ENCODE data around the gene RBM17. TPM values are rescaled to one million over a fixed set of nuclear protein-coding genes. Genes with fewer than 3 reads are reported as not detected.
A peak's percentile ranks its signal among the peaks of the same experiment; 100 is the strongest.

RBM17 gene
- total RNA-seq, 2 donors from 2014 or later: 54.5 to 57.0 TPM

DNA sequence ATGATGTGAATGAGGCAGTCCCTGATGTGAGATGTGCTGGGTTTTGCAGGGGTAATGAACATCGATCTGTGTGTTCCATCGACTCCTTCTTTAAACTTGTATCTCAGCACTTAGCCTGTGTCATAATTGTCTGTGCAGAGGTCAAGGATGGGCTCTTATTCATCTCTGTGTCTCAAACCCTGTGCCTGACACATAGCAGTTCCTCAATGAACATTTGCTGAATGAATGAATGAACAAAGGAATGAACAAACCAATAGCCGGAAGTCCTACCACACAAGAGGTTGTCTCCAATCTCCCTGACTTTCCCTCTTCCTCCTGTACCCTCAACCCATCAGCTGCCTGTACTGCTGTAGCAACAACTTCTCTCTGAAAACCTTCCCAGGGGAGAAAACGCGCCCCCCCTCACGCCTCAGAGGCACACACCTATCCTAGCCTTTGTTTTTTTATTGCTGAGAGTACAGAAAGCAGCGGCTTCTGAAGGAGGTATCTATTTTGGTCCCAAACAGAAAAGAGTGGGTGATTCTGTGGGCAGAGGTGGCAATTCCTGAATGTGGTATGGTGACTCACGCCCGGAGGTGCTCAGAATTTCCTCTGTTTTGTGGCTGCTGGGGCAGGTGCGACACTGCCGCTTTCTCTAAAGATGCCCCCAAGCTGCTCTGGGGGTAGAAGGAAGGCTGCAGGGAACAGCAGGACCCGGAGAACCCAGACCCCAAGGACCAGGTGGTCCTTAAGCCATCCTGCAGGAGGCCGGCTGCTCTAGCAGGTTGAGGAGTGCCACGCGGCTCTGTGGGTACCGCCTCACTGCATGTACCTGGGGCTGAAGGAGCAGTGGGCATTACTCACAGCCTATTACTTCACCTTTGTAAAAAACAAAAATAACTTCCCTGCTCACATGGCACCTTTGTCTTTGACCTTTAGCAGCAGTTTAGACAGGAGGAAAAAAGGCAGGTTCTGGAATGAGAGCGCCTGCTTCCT is 36.3 kb upstream of the RBM17 start:
- H3K27me3 ChIP-seq: no peaks in the 10 kb centered on the region
- H3K27ac ChIP-seq: no peak overlapping the region
- WGBS, 2 donors: 73 to 85% methylated on average over 15 to 17 of the region's 17 CpGs
- intact Hi-C loops (cut with DNase I): no loop called here
- ATAC-seq (no peak), DNase-seq (no peak)
- no peaks in the 10 kb centered on the region for H3K36me3 ChIP-seq (replicated peaks in 1 of 2; ENCODE audit: insufficient read depth in 1 of 2, low read depth in 2 of 2)
- no peaks in the 10 kb centered on the region for H3K9me3 ChIP-seq
- H3K4me3 ChIP-seq: no peak overlapping the region
- peaks cover 7% of the 10 kb centered on the region for H3K4me1 ChIP-seq
- TF ChIP-seq CTCF (IDR thresholded peaks at IDR 0.05): no peak
- no peak for TF ChIP-seq POLR2A (IDR thresholded peaks at IDR 0.05)

DNA sequence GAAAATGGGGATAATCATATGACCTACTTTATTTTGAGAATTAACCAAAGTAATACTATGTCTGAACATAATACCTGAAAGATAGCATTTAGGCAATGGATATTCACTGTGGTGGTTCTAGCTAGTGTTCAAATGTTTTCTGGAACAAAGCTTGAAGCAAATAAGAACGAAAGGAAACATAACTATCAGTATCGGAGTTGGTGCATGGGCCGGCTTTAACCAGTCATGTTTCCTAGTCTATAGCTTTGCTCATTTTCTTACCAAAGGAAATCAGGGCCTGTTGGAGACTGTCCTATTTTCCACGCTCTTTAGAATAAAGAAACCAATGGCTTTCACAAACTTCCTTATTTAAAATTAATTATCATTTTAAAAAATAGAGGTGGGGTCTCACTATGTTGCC is 35.5 kb upstream of the RBM17 start:
- Histone ChIP-seq H3K9me3 (no peaks in the 10 kb centered on the region), H3K27me3 (no peaks in the 10 kb centered on the region), H3K4me1 (peaks cover 7% of the 10 kb centered on the region), H3K36me3 (replicated peaks in 1 of 2; ENCODE audit: insufficient read depth in 1 of 2, low read depth in 2 of 2) (no peaks in the 10 kb centered on the region), H3K4me3 (no peak overlapping the region), H3K27ac (no peak overlapping the region)
- intact Hi-C loops (cut with DNase I): no loop called here
- WGBS, 2 donors: 69 to 83% methylated on average over 4 of the region's 4 CpGs
- DNase-seq (no peak), ATAC-seq (no peak)
- no peak for TF ChIP-seq CTCF (IDR thresholded peaks at IDR 0.05)
- TF ChIP-seq POLR2A (IDR thresholded peaks at IDR 0.05): no peak

DNA sequence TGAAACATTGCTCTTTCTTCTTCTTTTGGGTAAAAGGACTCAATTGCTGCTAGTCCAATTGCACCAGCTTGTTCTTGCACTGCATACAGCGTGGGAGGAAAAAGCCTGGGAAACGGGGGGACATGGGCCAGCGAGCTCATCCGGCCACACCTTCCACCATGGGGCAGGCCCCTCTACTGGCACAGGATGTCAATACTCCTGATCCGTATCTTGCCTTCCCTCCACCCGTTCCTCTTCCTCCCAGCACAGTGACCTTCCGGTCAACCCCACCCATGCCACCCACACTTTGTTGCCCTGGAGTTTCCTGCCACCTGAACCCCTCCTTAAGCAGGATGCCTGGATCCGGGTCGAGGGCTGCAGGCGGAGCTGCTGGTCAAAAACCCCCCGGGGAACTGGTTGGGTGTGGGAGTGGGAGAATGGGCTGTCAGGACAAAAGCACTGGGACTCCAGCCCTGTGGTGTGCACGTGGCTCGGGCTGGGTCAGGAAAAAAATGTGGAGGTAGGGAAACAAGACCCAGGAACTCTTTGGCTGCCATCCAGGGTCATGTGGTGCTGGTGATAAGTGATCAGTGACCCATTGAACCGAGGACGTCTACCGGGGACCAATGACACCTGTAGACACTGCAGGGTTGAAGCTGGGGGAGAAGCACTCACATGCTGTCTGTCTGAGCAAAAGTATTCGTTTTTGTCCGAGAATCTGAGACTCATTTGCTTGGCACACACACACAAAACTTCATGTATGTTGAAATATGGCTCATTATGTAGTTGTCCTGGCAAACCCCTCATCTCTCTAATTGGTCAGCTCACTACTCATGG is 34.8 kb upstream of the RBM17 start:
- peaks cover 7% of the 10 kb centered on the region for H3K4me1 ChIP-seq
- intact Hi-C loops (cut with DNase I): no loop called here
- no peaks in the 10 kb centered on the region for H3K36me3 ChIP-seq (replicated peaks in 1 of 2; ENCODE audit: insufficient read depth in 1 of 2, low read depth in 2 of 2)
- ATAC-seq (peak; percentile 30), DNase-seq (peak; percentile 47 to 75 (median 68))
- H3K4me3 ChIP-seq: no peak overlapping the region
- WGBS, 2 donors: 40 to 52% methylated on average over 18 of the region's 18 CpGs
- no peak overlapping the region for H3K27ac ChIP-seq
- TF ChIP-seq POLR2A (IDR thresholded peaks at IDR 0.05): no peak
- no peaks in the 10 kb centered on the region for H3K9me3 ChIP-seq
- no peaks in the 10 kb centered on the region for H3K27me3 ChIP-seq

- H3K4me3 ChIP-seq: no peak overlapping the region
- no peak for ATAC-seq
- H3K9me3 ChIP-seq: no peaks in the 10 kb centered on the region
- no peaks in the 10 kb centered on the region for H3K36me3 ChIP-seq (replicated peaks in 1 of 2; ENCODE audit: insufficient read depth in 1 of 2, low read depth in 2 of 2)
- no peaks in the 10 kb centered on the region for H3K27me3 ChIP-seq
- peaks cover 7% of the 10 kb centered on the region for H3K4me1 ChIP-seq
- WGBS, 2 donors: 90 to 95% methylated on average over 5 of the region's 5 CpGs
- DNase-seq: no peak
- TF ChIP-seq POLR2A (IDR thresholded peaks at IDR 0.05): no peak
- TF ChIP-seq CTCF (IDR thresholded peaks at IDR 0.05): no peak
- intact Hi-C loops (cut with DNase I): no loop called here
- H3K27ac ChIP-seq: no peak overlapping the region
Measured at GRCh38 chr10:6054884-6055283, 34.0 kb upstream of the RBM17 start.

DNA sequence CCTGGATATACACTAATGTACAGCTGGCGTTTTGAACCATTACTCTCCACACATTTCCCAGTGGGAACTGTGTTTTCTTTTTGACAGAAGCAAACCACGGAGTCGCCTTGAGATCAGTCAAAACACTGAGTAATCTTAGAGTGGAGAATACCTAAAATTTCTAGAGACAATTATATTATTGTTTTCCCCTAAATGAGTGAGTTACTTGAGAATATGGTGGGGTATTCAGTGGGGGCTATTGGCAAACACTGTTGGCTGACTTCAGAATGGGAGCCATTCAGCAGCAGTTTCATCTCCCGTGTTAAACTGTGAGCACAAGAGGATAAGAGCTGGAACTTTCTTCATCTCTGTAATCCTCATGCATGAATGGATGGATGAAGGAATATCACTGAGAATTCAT is 32.9 kb upstream of the RBM17 start:
- H3K36me3 ChIP-seq (replicated peaks in 1 of 2; ENCODE audit: insufficient read depth in 1 of 2, low read depth in 2 of 2): no peaks in the 10 kb centered on the region
- H3K9me3 ChIP-seq: no peaks in the 10 kb centered on the region
- no peak for DNase-seq
- no peak overlapping the region for H3K4me3 ChIP-seq
- TF ChIP-seq CTCF (IDR thresholded peaks at IDR 0.05) (no peak), POLR2A (IDR thresholded peaks at IDR 0.05) (no peak)
- 75 to 87% methylated on average over 4 of the region's 4 CpGs for WGBS, 2 donors
- H3K4me1 ChIP-seq: peaks cover 7% of the 10 kb centered on the region
- intact Hi-C loops (cut with DNase I): no loop called here
- H3K27ac ChIP-seq: no peak overlapping the region
- H3K27me3 ChIP-seq: no peaks in the 10 kb centered on the region
- ATAC-seq: no peak
